ENCODE data around the gene RPL21.

RPL21 gene

DNA sequence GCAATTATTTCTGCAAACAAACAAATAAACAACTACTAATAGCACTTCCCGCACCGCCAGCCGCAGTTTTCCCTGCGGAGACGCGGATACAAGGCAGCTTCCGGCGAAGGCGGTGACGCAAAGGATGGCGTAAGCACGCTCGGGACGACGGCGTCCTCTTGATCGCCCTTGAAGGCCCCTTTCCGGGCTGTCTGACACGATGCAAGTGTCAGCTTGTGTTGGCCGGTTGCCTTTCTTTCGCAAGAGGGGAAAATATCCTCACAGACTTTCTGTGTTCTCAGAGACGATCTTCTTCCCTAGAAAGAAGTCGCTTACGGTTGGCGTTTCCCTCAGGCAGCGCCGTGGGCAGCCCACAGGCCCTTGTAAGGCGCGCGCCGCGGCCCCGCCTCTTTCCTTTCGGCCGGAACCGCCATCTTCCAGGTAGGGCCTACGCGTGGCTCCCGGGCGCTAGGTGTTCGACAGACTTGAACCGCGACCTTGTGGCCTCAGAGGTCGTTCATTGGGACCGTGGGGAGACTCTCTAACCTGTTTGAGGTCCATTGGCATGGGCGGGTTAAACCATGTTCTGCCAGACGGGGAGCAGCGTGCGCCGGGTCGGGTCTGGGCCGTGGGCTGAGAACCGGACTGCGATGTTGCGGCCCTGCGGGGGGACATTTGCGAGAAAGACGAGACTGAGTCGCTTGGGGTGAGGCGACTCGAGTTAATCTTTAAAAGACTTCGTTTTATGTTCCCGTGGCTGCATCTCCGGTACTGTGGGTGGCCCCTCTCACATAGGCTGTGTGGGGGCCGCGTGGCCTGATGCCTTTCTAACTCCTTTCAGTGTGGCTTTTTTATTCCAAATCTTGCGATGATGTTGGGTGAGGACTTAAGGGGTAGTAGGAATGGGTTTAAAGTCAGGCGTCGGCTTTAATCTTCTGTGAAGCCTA is at the start of gene RPL21:
TSS of gene RPL21 (plus strand) at position 393 of the 926 bp plus-strand sequence. CDS start 2,219 bp downstream, outside the sequence.
- ChIA-PET POLR2A (interaction anchor here (0.6 to 0.7 kb wide), 2 partner anchors 49 to 81 kb away, joined by 3 read pairs; no protein-coding TSS in a partner anchor), CTCF (no interaction called here)
- peak; percentile 91 for DNase-seq (ENCODE audit: extremely low spot score)
- TF ChIP-seq CTCF (IDR thresholded peaks at IDR 0.05; ENCODE audit: control extremely low read depth, extremely low read depth, low read depth, missing control alignments), result no peak

DNA sequence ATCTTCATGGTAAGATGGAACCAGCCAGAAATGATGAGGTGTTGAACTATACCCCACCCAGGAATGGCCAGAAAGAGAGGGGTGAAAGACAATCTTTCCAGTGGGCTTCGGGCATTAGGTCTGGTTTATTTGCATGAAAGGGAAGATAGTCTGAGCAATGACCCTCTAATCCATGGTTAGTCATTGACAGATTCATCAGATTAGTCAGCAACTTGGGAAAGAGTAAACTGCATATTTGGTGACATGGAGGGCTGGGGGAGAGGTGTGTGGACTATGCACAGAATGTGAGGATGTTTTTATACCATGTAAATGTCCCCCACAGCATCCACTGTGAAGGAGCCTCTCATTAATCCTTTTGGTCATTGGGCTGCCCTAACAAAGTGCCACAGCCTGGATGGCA is 49.7 kb upstream of the RPL21 start:
- no peak for DNase-seq (ENCODE audit: extremely low spot score)
- TF ChIP-seq CTCF (IDR thresholded peaks at IDR 0.05; ENCODE audit: control extremely low read depth, extremely low read depth, low read depth, missing control alignments), result no peak
- ChIA-PET CTCF (no interaction called here), POLR2A (no interaction called here)

- DNase-seq (ENCODE audit: extremely low spot score), result no peak
- CTCF ChIA-PET, result interaction anchor here (1.5 kb wide), 1 partner anchor 218 kb away, joined by 5 read pairs; no protein-coding TSS in a partner anchor
- POLR2A ChIA-PET, result interaction anchor here (0.5 kb wide), 1 partner anchor 54 kb away, joined by 3 read pairs; no protein-coding TSS in a partner anchor
- no peak for TF ChIP-seq CTCF (IDR thresholded peaks at IDR 0.05; ENCODE audit: control extremely low read depth, extremely low read depth, low read depth, missing control alignments)
These were observed 48.2 kb upstream of the RPL21 start for GRCh38 chr13:27203186-27203585.

DNA sequence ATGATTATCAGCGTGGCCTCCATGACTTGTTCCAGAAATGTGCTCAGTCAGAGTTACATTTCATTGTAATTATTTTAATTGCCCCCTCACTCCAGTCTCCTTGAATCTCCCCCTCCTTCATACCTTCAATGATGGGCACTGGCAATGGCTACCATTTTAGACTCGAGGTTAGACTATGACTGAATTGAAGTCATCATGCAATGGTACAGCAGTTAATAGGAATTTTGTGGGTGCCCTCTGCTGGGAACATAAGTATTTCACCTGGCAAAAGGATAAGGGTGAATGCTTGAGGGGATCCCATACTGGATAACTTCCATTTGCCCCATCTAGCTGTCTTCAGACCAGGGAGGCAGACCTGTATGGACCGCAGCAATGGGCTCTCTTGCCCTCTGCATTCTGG is 47.5 kb upstream of the RPL21 start:
- no peak for DNase-seq (ENCODE audit: extremely low spot score)
- peak; percentile 5 for TF ChIP-seq CTCF (IDR thresholded peaks at IDR 0.05; ENCODE audit: control extremely low read depth, extremely low read depth, low read depth, missing control alignments)
- POLR2A ChIA-PET, result interaction anchor here (0.5 kb wide), 1 partner anchor 53 kb away, joined by 3 read pairs; no protein-coding TSS in a partner anchor
- CTCF ChIA-PET, result interaction anchor here (1.5 kb wide), 1 partner anchor 219 kb away, joined by 5 read pairs; no protein-coding TSS in a partner anchor

DNA sequence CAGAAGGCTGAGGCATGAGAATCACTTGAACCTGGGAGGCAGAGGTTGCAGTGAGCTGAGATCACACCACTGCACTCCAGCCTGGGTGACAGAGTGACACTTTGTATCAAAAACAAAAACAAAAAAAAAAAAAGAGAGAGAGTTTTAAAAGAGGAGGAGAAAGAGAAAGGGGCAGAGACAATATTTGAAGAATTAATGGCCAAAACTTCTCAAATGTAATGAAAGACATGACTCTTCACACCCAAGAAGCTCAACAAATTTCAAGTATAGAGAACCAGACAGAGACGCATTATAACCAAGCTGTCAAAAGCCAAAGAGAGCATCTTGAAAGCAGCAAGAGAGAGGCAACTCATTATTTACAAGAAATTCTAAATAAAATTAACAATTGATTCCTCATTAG is 42.8 kb upstream of the RPL21 start:
- no peak for DNase-seq (ENCODE audit: extremely low spot score)
- POLR2A ChIA-PET, result no interaction called here
- TF ChIP-seq CTCF (IDR thresholded peaks at IDR 0.05; ENCODE audit: control extremely low read depth, extremely low read depth, low read depth, missing control alignments), result no peak
- CTCF ChIA-PET, result interaction anchor here (2.0 kb wide), 1 partner anchor 223 kb away, joined by 6 read pairs; no protein-coding TSS in a partner anchor

DNA sequence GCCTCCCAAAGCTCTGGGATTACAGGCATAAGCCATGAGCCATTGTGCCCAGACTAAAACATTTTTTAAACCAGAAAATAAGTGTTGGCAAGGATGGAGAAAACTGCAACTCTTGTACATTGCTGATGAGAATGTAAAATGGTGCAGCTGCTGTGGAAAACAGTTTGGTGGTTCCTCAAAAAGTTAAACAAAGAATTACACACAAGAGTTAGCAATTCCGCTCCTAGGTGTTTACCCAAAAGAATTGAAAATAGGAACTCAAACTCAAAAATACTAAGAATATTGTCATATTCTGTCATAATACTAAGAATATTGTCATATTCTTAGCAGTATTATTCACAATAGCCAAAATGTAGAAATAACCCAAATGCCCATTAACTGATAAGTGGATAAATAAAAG is 40.1 kb upstream of the RPL21 start:
- CTCF ChIA-PET, result interaction anchor here (1.5 kb wide), 1 partner anchor 32 kb away, joined by 3 read pairs; no protein-coding TSS in a partner anchor

More for the DNA sequence above, 40.1 kb upstream of the RPL21 start:
- no peak for DNase-seq (ENCODE audit: extremely low spot score)
- TF ChIP-seq CTCF (IDR thresholded peaks at IDR 0.05; ENCODE audit: control extremely low read depth, extremely low read depth, low read depth, missing control alignments), result no peak
- POLR2A ChIA-PET, result no interaction called here
